Astrocyte (in vitro differentiated cells and primary cell): Measurements from ENCODE around the gene LSM10.

Experiments
- CTCF ChIP-seq: IDR thresholded peaks from 2 replicates; pipeline ENCODE4 v1.5.1; 2011; ENCODE audit warnings: low read depth, mild to moderate bottlenecking, inconsistent platforms, low read length, moderate library complexity; ENCODE audit not compliant: insufficient read depth
- EZH2 ChIP-seq: IDR thresholded peaks from 2 replicates; pipeline ENCODE4 v1.6.1; 2012; ENCODE audit warnings: mild to moderate bottlenecking, low read length, inconsistent platforms; ENCODE audit not compliant: insufficient read depth

- TF ChIP-seq CTCF (no peak), EZH2 (no peak)
Measured at GRCh38 chr1:36343651-36344394, 53.9 kb downstream of the LSM10 start.
